OCI-LY3 (cell line): ENCODE data around the gene RAP1A.

Source experiments
- EZH2phosphoT487 ChIP-seq: fragments of 200-600 bp; shearing (Covaris generic); IDR thresholded peaks from 2 replicates; pipeline ENCODE4 v1.6.1; 2018; ENCODE audit warnings: antibody characterized with exemption, mixed run types, low read depth
- TF ChIP-seq, protein P1 (sequence below): fragments of 200-600, 300-600 bp; sonication (generic); IDR thresholded peaks from 2 replicates; pipeline ENCODE4 v1.5.1; 2014; ENCODE audit warnings: antibody characterized with exemption, low read length, low read depth

DNA sequence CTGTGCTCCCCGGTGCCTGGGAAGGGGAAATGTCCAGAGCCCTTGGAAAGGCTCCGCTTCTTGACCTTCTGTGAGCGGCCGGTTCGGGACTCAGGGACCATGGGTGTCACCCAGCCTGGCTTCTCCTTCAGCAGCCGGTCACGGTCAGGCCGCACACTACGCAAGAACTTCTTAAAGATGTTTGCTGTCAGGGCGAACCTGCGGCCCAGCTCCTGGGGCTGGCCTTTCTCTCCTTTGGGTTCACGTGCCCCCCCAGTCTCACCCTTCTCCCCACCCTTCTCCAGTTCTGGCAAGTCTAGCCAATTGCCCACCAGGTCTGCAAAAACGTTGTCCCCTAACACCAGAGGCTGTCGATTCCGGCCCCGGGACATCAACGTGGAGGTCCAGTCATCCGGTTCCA lies 107.5 kb downstream of the RAP1A start:
- TF ChIP-seq, protein P1, sequence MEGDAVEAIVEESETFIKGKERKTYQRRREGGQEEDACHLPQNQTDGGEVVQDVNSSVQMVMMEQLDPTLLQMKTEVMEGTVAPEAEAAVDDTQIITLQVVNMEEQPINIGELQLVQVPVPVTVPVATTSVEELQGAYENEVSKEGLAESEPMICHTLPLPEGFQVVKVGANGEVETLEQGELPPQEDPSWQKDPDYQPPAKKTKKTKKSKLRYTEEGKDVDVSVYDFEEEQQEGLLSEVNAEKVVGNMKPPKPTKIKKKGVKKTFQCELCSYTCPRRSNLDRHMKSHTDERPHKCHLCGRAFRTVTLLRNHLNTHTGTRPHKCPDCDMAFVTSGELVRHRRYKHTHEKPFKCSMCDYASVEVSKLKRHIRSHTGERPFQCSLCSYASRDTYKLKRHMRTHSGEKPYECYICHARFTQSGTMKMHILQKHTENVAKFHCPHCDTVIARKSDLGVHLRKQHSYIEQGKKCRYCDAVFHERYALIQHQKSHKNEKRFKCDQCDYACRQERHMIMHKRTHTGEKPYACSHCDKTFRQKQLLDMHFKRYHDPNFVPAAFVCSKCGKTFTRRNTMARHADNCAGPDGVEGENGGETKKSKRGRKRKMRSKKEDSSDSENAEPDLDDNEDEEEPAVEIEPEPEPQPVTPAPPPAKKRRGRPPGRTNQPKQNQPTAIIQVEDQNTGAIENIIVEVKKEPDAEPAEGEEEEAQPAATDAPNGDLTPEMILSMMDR = no peak
- TF ChIP-seq EZH2phosphoT487 = no peak
